Measurements from ENCODE around the gene PGAP1.

- TF ChIP-seq, protein P1, sequence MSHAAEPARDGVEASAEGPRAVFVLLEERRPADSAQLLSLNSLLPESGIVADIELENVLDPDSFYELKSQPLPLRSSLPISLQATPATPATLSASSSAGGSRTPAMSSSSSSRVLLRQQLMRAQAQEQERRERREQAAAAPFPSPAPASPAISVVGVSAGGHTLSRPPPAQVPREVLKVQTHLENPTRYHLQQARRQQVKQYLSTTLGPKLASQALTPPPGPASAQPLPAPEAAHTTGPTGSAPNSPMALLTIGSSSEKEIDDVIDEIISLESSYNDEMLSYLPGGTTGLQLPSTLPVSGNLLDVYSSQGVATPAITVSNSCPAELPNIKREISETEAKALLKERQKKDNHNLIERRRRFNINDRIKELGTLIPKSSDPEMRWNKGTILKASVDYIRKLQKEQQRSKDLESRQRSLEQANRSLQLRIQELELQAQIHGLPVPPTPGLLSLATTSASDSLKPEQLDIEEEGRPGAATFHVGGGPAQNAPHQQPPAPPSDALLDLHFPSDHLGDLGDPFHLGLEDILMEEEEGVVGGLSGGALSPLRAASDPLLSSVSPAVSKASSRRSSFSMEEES (CRISPR knock-in tag; IDR thresholded peaks at IDR 0.05), result no peak
- TF ChIP-seq NR2F6 (CRISPR knock-in tag; IDR thresholded peaks at IDR 0.05) (no peak), BHLHE40 (IDR thresholded peaks at IDR 0.05; ENCODE audit: low read length) (no peak), POLR2A (conservative IDR thresholded peaks at IDR 0.05) (no peak), ZC3H4 (CRISPR knock-in tag; IDR thresholded peaks at IDR 0.05; ENCODE audit: borderline replicate concordance) (no peak), ZNF143 (CRISPR knock-in tag; IDR thresholded peaks at IDR 0.05) (no peak), SP1 (CRISPR knock-in tag; IDR thresholded peaks at IDR 0.05) (no peak), ZKSCAN1 (IDR thresholded peaks at IDR 0.05; ENCODE audit: low read depth, low read length) (no peak), KAT7 (CRISPR knock-in tag; IDR thresholded peaks at IDR 0.05; ENCODE audit: borderline replicate concordance) (no peak), NFIX (CRISPR knock-in tag; IDR thresholded peaks at IDR 0.05; ENCODE audit: low read depth) (no peak)
- TF ChIP-seq, protein P2, sequence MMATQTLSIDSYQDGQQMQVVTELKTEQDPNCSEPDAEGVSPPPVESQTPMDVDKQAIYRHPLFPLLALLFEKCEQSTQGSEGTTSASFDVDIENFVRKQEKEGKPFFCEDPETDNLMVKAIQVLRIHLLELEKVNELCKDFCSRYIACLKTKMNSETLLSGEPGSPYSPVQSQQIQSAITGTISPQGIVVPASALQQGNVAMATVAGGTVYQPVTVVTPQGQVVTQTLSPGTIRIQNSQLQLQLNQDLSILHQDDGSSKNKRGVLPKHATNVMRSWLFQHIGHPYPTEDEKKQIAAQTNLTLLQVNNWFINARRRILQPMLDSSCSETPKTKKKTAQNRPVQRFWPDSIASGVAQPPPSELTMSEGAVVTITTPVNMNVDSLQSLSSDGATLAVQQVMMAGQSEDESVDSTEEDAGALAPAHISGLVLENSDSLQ (IDR thresholded peaks at IDR 0.05), result no peak
Observed at GRCh38 chr2:196914867-196915460, 11.5 kb downstream of the PGAP1 start.
